NCI-H128 (cell line): ENCODE measurements around the gene EMB.
"Not testable (repeated sequence)": the region's sequence is repeated elsewhere in the genome, so short reads cannot be mapped to it uniquely, and the experiment has no call there.

Experiments used
- DNase-seq: peaks from one replicate; lab custom pipeline; 2025; ENCODE audit not compliant: unreplicated experiment; lab: John Stamatoyannopoulos, UW

The EMB gene

GRCh38 chr5:50423100-50423799, 17.8 kb downstream of the EMB start:
- not testable (repeated sequence) for DNase-seq

- DNase-seq, result not testable (repeated sequence)
These were observed 19.7 kb downstream of the EMB start for GRCh38 chr5:50421184-50421950.

GRCh38 chr5:50420343-50420935, 20.6 kb downstream of the EMB start:
- DNase-seq, result no peak

GRCh38 chr5:50419656-50420055, 21.4 kb downstream of the EMB start:
- not testable (repeated sequence) for DNase-seq

GRCh38 chr5:50416637-50417036, 24.5 kb downstream of the EMB start:
- not testable (repeated sequence) for DNase-seq

GRCh38 chr5:50415912-50416311, 25.2 kb downstream of the EMB start:
- DNase-seq, result no peak

- not testable (repeated sequence) for DNase-seq
These were observed 30.2 kb downstream of the EMB start for GRCh38 chr5:50410932-50411331.

GRCh38 chr5:50406877-50407276, 34.2 kb downstream of the EMB start:
- no peak for DNase-seq

- DNase-seq, result no peak
These were observed 39.8 kb downstream of the EMB start for GRCh38 chr5:50401336-50401735.

GRCh38 chr5:50393925-50394609, 47.0 kb downstream of the EMB start:
- not testable (repeated sequence) for DNase-seq

- DNase-seq, result not testable (repeated sequence)
These were observed 48.8 kb downstream of the EMB start for GRCh38 chr5:50392289-50392688.

GRCh38 chr5:50384381-50384780, 56.7 kb downstream of the EMB start:
- DNase-seq, result not testable (repeated sequence)

- not testable (repeated sequence) for DNase-seq
These were observed 64.4 kb downstream of the EMB start for GRCh38 chr5:50376696-50377095.

GRCh38 chr5:50369287-50370033, 71.6 kb downstream of the EMB start:
- not testable (repeated sequence) for DNase-seq

GRCh38 chr5:50365426-50366251, 75.4 kb downstream of the EMB start:
- DNase-seq, result no peak

GRCh38 chr5:50364535-50365309, 76.4 kb downstream of the EMB start:
- not testable (repeated sequence) for DNase-seq

GRCh38 chr5:50359187-50359586, 81.9 kb downstream of the EMB start:
- DNase-seq, result no peak

GRCh38 chr5:50352382-50352781, 88.7 kb downstream of the EMB start:
- DNase-seq, result no peak
